Neutrophil (primary cell): ENCODE data around the gene C9orf72.

Source experiments
- H3K27ac ChIP-seq: fragments of 200-600 bp; sonication (generic); 2 replicates; pipeline ENCODE4 v1.5.1; 2016; ENCODE audit warnings: mild to moderate bottlenecking, moderate library complexity
- H3K27me3 ChIP-seq: fragments of 200-600 bp; sonication (generic); 2 replicates; pipeline ENCODE4 v1.6.0; 2016; ENCODE audit warnings: mild to moderate bottlenecking
- H3K36me3 ChIP-seq: fragments of 200-600 bp; sonication (generic); 2 replicates; pipeline ENCODE4 v1.5.1; 2017
- H3K4me1 ChIP-seq, 2 experiments: fragments of 200-600 bp in 1 of 2; sonication (generic) in 1 of 2; 1 replicate in 1 of 2; 2 replicates in 1 of 2; pipeline versions ENCODE4 v1.5.1 to v1.6.1; 2013 to 2016; ENCODE audit warnings: low read depth in 1 of 2, low read length in 1 of 2, mild to moderate bottlenecking in 1 of 2, moderate library complexity in 1 of 2; ENCODE audit not compliant: control insufficient read depth in 1 of 2, insufficient read depth in 1 of 2
- H3K4me3 ChIP-seq, 2 experiments: fragments of 200-600 bp in 1 of 2; sonication (generic) in 1 of 2; 1 replicate in 1 of 2; 2 replicates in 1 of 2; pipeline ENCODE4 v1.5.1; 2013 to 2016; ENCODE audit warnings: low read depth in 1 of 2, low read length in 1 of 2, mild to moderate bottlenecking in 1 of 2, moderate library complexity in 1 of 2
- H3K9me3 ChIP-seq: fragments of 200-600 bp; sonication (generic); 2 replicates; pipeline ENCODE4 v1.5.1; 2016
- CTCF ChIP-seq: fragments of 200-600 bp; sonication (generic); IDR thresholded peaks from 2 replicates; pipeline ENCODE4 v1.5.1; 2016; ENCODE audit warnings: antibody characterized with exemption

The C9orf72 gene

GRCh38 chr9:27548055-27548741 is 25.1 kb downstream of the C9orf72 start:
- no peak overlapping the region for H3K4me3 ChIP-seq
- no peaks in the 10 kb centered on the region for H3K4me1 ChIP-seq
- no peaks in the 10 kb centered on the region for H3K27me3 ChIP-seq
- no peaks in the 10 kb centered on the region for H3K9me3 ChIP-seq
- TF ChIP-seq CTCF = no peak
- H3K27ac ChIP-seq = no peak overlapping the region
- peaks cover 95% of the 10 kb centered on the region for H3K36me3 ChIP-seq

- H3K36me3 ChIP-seq = peaks cover 83% of the 10 kb centered on the region
- H3K4me1 ChIP-seq = no peaks in the 10 kb centered on the region
- no peaks in the 10 kb centered on the region for H3K9me3 ChIP-seq
- no peaks in the 10 kb centered on the region for H3K27me3 ChIP-seq
- no peak for TF ChIP-seq CTCF
- no peak overlapping the region for H3K27ac ChIP-seq
- H3K4me3 ChIP-seq = no peak overlapping the region
Observed at GRCh38 chr9:27545471-27545870, 27.8 kb downstream of the C9orf72 start.

GRCh38 chr9:27542508-27542907 is 30.8 kb downstream of the C9orf72 start:
- no peaks in the 10 kb centered on the region for H3K27me3 ChIP-seq
- no peak overlapping the region for H3K27ac ChIP-seq
- H3K4me1 ChIP-seq = peaks cover 0 to 4% of the 10 kb centered on the region in 2 experiments
- peaks cover 53% of the 10 kb centered on the region for H3K36me3 ChIP-seq
- no peak overlapping the region for H3K4me3 ChIP-seq
- TF ChIP-seq CTCF = no peak
- no peaks in the 10 kb centered on the region for H3K9me3 ChIP-seq

- H3K27ac ChIP-seq = no peak overlapping the region
- no peaks in the 10 kb centered on the region for H3K9me3 ChIP-seq
- H3K4me1 ChIP-seq = peaks cover 0 to 4% of the 10 kb centered on the region in 2 experiments
- H3K27me3 ChIP-seq = no peaks in the 10 kb centered on the region
- H3K36me3 ChIP-seq = peaks cover 46% of the 10 kb centered on the region
- no peak for TF ChIP-seq CTCF
- H3K4me3 ChIP-seq = no peak overlapping the region
Observed at GRCh38 chr9:27541740-27542139, 31.5 kb downstream of the C9orf72 start.

- Histone ChIP-seq H3K27ac (no peak overlapping the region), H3K4me3 (no peak overlapping the region), H3K4me1 (peaks cover 0 to 4% of the 10 kb centered on the region in 2 experiments), H3K27me3 (no peaks in the 10 kb centered on the region), H3K36me3 (peaks cover 40% of the 10 kb centered on the region), H3K9me3 (no peaks in the 10 kb centered on the region)
- TF ChIP-seq CTCF = no peak
Observed at GRCh38 chr9:27540502-27540901, 32.8 kb downstream of the C9orf72 start.
